ENCODE measurements around the gene RHOB.

- TF ChIP-seq CTCF (IDR thresholded peaks at IDR 0.05) (no peak), POLR2A (IDR thresholded peaks at IDR 0.05) (no peak)
Observed at GRCh38 chr2:20487392-20488174, 40.7 kb downstream of the RHOB start.

Measured in uterus (tissue), 2 donors.